Smooth muscle cell (in vitro differentiated cells): ENCODE measurements around the gene GPAT2. TPM values are rescaled to one million over a fixed set of nuclear protein-coding genes. Genes with fewer than 3 reads are reported as not detected.
"Not testable (repeated sequence)": the region's sequence is repeated elsewhere in the genome, so short reads cannot be mapped to it uniquely, and the experiment has no call there.

Experiments
- DNase-seq: peaks from one replicate; lab custom pipeline; 2025; ENCODE audit not compliant: unreplicated experiment; lab: John Stamatoyannopoulos, UW
- H2AFZ ChIP-seq: fragments of 200-600 bp; sonication (generic); 2 replicates; pipeline ENCODE4 v1.6.0; 2016; ENCODE audit warnings: antibody characterized with exemption, low read depth, mild to moderate bottlenecking
- H3F3A ChIP-seq: fragments of 200-600 bp; sonication (generic); 2 replicates; pipeline ENCODE4 v1.6.0; 2017; ENCODE audit warnings: antibody characterized with exemption, low read depth
- H3K27ac ChIP-seq: fragments of 200-600 bp; sonication (generic); 2 replicates; pipeline ENCODE4 v1.5.1; 2016; ENCODE audit warnings: low read depth, mild to moderate bottlenecking
- H3K27me3 ChIP-seq: fragments of 200-600 bp; sonication (generic); 2 replicates; pipeline ENCODE4 v1.6.1; 2016; ENCODE audit warnings: low read depth, mild to moderate bottlenecking
- H3K36me3 ChIP-seq: fragments of 200-600 bp; sonication (generic); 2 replicates; pipeline ENCODE4 v1.5.1; 2016; ENCODE audit warnings: low read depth
- H3K4me1 ChIP-seq: fragments of 200-600 bp; sonication (generic); 2 replicates; pipeline ENCODE4 v1.5.1; 2016; ENCODE audit warnings: low read depth
- H3K4me2 ChIP-seq: fragments of 200-600 bp; sonication (generic); 2 replicates; pipeline ENCODE4 v1.6.0; 2016; ENCODE audit warnings: mild to moderate bottlenecking
- H3K4me3 ChIP-seq: fragments of 200-600 bp; sonication (generic); 2 replicates; pipeline ENCODE4 v1.5.1; 2016; ENCODE audit warnings: mild to moderate bottlenecking
- H3K79me2 ChIP-seq: fragments of 200-600 bp; sonication (generic); 2 replicates; pipeline ENCODE4 v1.6.0; 2016; ENCODE audit warnings: low read depth, mild to moderate bottlenecking
- H3K9ac ChIP-seq: fragments of 200-600 bp; sonication (generic); 2 replicates; pipeline ENCODE4 v1.6.0; 2016; ENCODE audit warnings: low read depth
- H3K9me3 ChIP-seq: fragments of 200-600 bp; sonication (generic); replicated peaks from 2 replicates; pipeline ENCODE4 v1.5.1; 2016; ENCODE audit warnings: low read depth
- H4K20me1 ChIP-seq: fragments of 200-600 bp; sonication (generic); 2 replicates; pipeline ENCODE4 v1.6.0; 2016; ENCODE audit warnings: low read depth
- WGBS: methylation state at CpG from one replicate; pipeline ENCODE4 v1.1.7; 2016; ENCODE audit warnings: low lambda C conversion rate; 5-methylcytosine and 5-hydroxymethylcytosine counted together
- polyA plus RNA-seq: library from polyadenylated mRNA; unstranded; fragments of >200 nt; fragmentation: Nextera tagmentation; extraction: Ambion mirVana; gene quantifications from 2 replicates; pipeline ENCODE4 v1.2.1, GENCODE V29; 2016
- total RNA-seq: library from RNA; depleted of rRNA; stranded (reverse); fragments of >200 nt; gene quantifications from 2 replicates; pipeline ENCODE4 v1.2.3, GENCODE V29; 2014

The GPAT2 gene
- total and polyA plus RNA-seq, 2 experiments from 2014 or later: 0.29 TPM; not detected in 1

DNA sequence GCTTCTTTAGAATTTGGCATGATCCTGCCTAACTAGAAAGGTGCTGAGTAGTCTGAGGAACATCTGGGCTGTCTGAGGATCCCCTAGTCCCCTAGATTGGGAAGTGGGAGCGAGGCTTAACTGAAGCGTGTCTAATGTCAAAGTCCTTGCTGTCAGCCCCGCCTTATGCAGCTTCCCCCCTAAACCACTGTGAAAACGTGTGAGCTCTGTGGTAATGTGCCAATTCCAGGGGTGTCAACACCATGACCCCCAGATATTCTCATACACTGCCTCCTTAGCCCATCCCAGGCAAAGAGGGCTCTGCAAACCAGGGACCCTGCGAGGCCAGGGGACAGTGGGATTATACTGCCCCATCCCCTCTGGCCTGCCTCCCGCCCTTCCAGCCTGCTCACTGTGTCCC is 21.1 kb upstream of the GPAT2 start:
- not testable (repeated sequence) for H3K36me3 ChIP-seq, H2AFZ ChIP-seq, H3K4me1 ChIP-seq, H3K27ac ChIP-seq, H3K9me3 ChIP-seq, H3K27me3 ChIP-seq, H3F3A ChIP-seq, DNase-seq, H3K4me2 ChIP-seq, H4K20me1 ChIP-seq, H3K79me2 ChIP-seq, H3K4me3 ChIP-seq, H3K9ac ChIP-seq
- WGBS: 89% methylated on average over 4 of the region's 6 CpGs

DNA sequence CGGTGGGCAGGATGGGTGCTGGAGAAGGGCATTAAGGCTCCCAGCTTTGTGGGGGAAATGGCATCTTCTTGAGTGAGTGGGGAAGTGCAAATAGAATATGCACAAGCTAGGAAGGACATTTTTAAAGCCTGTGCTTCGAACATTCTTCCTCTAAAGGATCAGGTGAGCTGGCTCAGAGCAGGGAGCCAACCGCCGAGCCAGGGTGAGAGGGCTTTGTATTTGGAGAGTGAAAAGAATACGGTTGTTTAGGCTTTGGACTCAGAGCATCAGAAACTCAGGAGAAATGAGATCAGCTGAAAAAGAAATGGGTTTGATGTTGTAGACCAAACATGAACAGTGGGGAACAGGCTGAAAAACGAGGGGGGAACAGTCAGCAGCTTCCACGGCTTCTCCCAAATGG is 19.8 kb upstream of the GPAT2 start:
- H3F3A ChIP-seq, DNase-seq, H4K20me1 ChIP-seq, H3K4me3 ChIP-seq, H3K4me1 ChIP-seq, H3K9me3 ChIP-seq, H3K79me2 ChIP-seq, H3K27me3 ChIP-seq, H3K9ac ChIP-seq, H2AFZ ChIP-seq, H3K4me2 ChIP-seq, H3K27ac ChIP-seq, H3K36me3 ChIP-seq: not testable (repeated sequence)
- WGBS: 85% methylated on average over 6 of the region's 7 CpGs

DNA sequence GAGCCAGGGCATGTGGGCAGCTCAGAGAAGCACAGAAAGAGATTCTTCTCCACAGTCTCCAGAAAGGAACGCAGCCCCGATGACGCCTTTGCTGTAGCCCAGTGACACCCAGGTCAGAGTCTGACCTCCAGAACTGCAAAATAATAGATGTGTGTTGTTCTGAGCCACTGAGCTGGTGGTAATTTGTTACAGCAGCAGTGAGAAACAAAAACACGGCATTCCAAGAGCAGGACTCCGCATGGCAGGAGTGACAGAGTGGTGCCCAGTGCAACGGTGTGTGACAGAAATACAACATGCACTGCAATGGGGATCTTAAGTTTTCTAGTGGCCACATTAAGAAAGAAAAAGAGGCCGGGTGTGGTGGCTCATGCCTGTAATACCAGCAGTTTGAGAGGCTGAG is 18.7 kb upstream of the GPAT2 start:
- WGBS: 91% methylated on average over 7 of the region's 7 CpGs
- H3K27me3 ChIP-seq, H4K20me1 ChIP-seq, H3K4me2 ChIP-seq, H3K27ac ChIP-seq, H3K4me3 ChIP-seq, H2AFZ ChIP-seq, H3K4me1 ChIP-seq, H3K9ac ChIP-seq, H3K36me3 ChIP-seq, H3K9me3 ChIP-seq, H3K79me2 ChIP-seq, H3F3A ChIP-seq, DNase-seq: not testable (repeated sequence)

DNA sequence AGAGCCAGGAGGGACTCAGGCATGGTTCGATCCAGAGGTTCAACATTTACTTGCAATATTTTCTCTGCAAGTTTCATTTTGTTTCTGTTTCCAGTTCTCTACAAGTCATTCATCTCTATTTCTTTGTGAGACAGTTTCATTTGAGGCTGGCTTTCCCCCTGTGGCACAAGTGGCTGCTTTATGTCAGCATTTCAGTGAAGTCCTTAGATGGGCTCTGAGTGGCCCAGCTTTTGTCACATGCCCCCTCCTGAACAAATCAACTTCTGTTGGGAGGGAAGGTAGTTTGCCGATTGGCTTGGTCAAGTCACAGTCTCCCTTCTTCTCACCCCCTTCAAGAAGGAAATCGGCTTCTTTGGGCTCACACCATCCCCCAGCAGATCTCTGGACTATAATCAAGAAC is 17.9 kb upstream of the GPAT2 start:
- not testable (repeated sequence) for H3K9me3 ChIP-seq, H3K27me3 ChIP-seq, H3K4me3 ChIP-seq, H3F3A ChIP-seq, H3K27ac ChIP-seq, H4K20me1 ChIP-seq, H3K36me3 ChIP-seq, H3K9ac ChIP-seq, H2AFZ ChIP-seq, H3K79me2 ChIP-seq, H3K4me2 ChIP-seq, H3K4me1 ChIP-seq, DNase-seq
- WGBS: 85% methylated on average over 2 of the region's 3 CpGs

DNA sequence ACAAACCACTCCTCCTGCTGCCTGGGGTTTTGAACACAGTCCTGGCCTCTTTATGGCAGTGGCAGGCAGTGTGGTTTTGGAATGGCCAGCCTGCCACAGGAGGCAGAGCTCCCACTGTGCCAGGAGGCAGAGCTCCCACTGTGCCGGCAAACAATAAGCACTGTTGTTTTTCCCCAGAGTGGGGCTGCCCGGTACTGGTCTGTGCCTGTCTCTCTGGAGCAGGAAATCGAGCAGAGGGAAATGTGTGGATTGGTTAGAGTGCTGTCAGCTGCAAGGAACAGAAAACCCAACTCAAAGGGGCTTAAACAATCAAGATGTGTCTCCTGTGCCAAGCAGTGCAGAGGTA is 15.2 kb upstream of the GPAT2 start:
- not testable (repeated sequence) for H3K9me3 ChIP-seq, H3F3A ChIP-seq, H3K9ac ChIP-seq, H2AFZ ChIP-seq, H3K4me1 ChIP-seq, H3K4me3 ChIP-seq, DNase-seq, H3K79me2 ChIP-seq, H3K27me3 ChIP-seq, H3K4me2 ChIP-seq, H4K20me1 ChIP-seq, H3K27ac ChIP-seq, H3K36me3 ChIP-seq
- WGBS: no CpG with 5 or more reads among the region's 3 CpGs

DNA sequence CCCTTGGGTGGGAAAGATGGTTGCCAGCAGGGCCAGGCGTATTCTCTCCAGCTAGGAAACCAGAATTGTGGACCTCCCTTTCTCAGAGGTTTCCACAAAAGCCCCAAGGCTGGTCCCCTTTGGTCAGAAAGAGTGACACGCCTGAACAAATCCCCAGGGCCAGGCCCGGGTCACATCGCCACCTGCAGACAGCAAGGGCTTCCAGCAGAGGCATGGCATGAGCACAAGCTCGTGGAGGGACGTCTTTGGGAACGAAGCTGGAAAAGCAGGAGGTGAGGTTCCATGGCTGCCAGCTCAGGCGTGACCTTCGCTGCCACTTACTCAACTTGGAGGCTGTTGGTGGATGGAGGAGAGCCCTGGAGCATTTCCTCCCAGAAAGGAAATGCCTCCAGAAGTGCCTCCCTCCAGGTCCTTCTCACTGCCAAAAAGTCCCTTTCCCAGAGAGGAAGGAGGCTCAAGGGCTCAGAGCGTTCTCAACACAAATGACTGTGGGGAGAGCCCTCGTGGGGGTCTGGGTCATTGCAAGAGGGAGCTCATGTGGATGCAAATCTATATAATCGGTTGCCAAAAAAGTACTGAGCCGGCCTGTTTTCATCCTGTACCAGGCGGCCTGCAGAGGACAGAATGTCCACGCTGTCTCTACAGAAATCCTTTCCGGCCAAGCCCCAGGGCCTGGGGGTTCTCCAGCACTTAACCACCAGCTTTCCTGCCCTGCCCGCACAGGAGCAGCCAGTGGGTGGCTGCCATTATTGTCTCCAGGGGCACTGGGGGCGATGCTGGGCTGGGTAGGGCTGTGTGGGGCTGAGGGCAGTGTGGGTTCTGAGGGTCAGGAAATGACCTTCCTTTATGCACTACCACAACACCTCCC is 14.6 kb upstream of the GPAT2 start:
- 58% methylated on average over 12 of the region's 18 CpGs for WGBS

DNA sequence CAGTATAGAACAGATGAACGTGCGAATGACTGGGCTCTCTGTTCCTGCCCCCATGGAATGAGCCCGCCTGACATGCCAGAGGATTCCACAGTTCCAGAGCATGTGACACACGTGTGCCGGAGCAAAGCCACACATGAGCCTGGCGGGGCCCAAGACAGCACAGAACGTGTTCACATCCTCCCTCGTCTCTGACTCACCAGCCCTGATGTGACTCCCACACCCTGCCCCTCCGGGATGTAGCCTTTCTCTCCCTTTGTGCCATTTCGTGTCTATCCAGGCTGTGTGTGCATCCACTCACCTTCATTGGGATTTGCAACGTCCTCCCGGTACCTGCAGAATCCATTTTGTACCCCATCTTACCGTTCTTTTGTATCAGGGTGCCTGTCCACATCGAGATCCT is 838 bp upstream of the GPAT2 start:
- not testable (repeated sequence) for H3K4me3 ChIP-seq, H3K27ac ChIP-seq, DNase-seq, H3K4me1 ChIP-seq, H3K79me2 ChIP-seq, H4K20me1 ChIP-seq, H3K36me3 ChIP-seq, H3K4me2 ChIP-seq, H3F3A ChIP-seq, H2AFZ ChIP-seq, H3K9me3 ChIP-seq, H3K9ac ChIP-seq, H3K27me3 ChIP-seq
- WGBS: no CpG with 5 or more reads among the region's 14 CpGs

More for the DNA sequence above, 14.6 kb upstream of the GPAT2 start:
- not testable (repeated sequence) for H3K9me3 ChIP-seq, DNase-seq, H3K27ac ChIP-seq, H3K4me1 ChIP-seq, H3K79me2 ChIP-seq, H3F3A ChIP-seq, H3K9ac ChIP-seq, H3K4me3 ChIP-seq, H4K20me1 ChIP-seq, H3K27me3 ChIP-seq, H3K36me3 ChIP-seq, H2AFZ ChIP-seq, H3K4me2 ChIP-seq

DNA sequence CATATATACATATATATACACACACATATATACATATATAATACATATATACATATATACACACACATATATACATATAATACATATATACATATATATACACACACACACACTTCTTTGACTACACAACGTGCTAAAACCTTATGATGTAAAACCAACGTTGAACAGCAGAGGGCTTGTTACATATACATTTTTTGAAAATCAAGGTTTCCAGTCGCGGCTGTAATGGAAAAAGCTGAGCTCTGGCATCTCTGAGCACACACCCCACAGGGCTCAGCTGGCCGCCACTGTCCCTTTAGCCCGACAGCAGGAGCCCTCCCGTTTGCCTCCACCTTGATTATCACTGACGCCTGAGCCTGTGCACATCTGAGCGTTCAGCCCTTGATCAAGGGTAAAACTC is 719 bp downstream of the GPAT2 start:
- H3K9me3 ChIP-seq, H3K27me3 ChIP-seq, H3K27ac ChIP-seq, H3K36me3 ChIP-seq, H3K4me2 ChIP-seq, H3K4me3 ChIP-seq, DNase-seq, H4K20me1 ChIP-seq, H3K4me1 ChIP-seq, H3F3A ChIP-seq, H3K9ac ChIP-seq, H2AFZ ChIP-seq, H3K79me2 ChIP-seq: not testable (repeated sequence)
- WGBS: 64% methylated on average over 1 of the region's 9 CpGs
